OCI-LY7 (cell line): ENCODE data around the gene P3H2. TPM values are rescaled to one million over a fixed set of nuclear protein-coding genes. Genes with fewer than 3 reads are reported as not detected.
"Not testable (repeated sequence)": the region's sequence is repeated elsewhere in the genome, so short reads cannot be mapped to it uniquely, and the experiment has no call there.

ENCODE experiments used
- BruUV-seq: library from RNA; stranded (reverse); fragments of 400-500 nt; replicated peaks from 2 replicates; lab custom pipeline; 2021; lab: Mats Ljungman, UMichigan
- CTCF ChIA-PET: fragments of 300-600 bp; sonication (Branson Sonifier 250); formaldehyde crosslinking; loops from one replicate; lab custom pipeline; 2022; ENCODE audit warnings: antibody characterized with exemption; ENCODE audit not compliant: unreplicated experiment; lab: Charles Lee
- POLR2A ChIA-PET: fragments of 300-600 bp; sonication (Branson Sonifier 250); formaldehyde crosslinking; loops from one replicate; lab custom pipeline; 2022; ENCODE audit warnings: antibody characterized with exemption; lab: Charles Lee
- DNase-seq: peaks from one replicate; pipeline ENCODE4 v3.0.0-alpha.2; 2015; ENCODE audit warnings: low spot score
- H2AFZ ChIP-seq: fragments of 200-600 bp; sonication (generic), shearing (Covaris generic); 2 replicates; pipeline ENCODE4 v1.6.1; 2014; ENCODE audit warnings: mild to moderate bottlenecking, antibody characterized with exemption, low read length, moderate library complexity
- H3K27ac ChIP-seq: fragments of 200-600 bp; sonication (generic); 2 replicates; pipeline ENCODE4 v1.5.1; 2014; ENCODE audit warnings: mixed run types, low read depth, mild to moderate bottlenecking, moderate library complexity, low read length, inconsistent platforms; ENCODE audit not compliant: poor library complexity, severe bottlenecking
- H3K36me3 ChIP-seq: fragments of 200-600 bp; sonication (generic); 2 replicates; pipeline ENCODE4 v1.6.1; 2014; ENCODE audit warnings: mild to moderate bottlenecking, antibody characterized with exemption, low read length, moderate library complexity, mixed read lengths; ENCODE audit not compliant: insufficient read depth
- H3K4me1 ChIP-seq: fragments of 200-600 bp; sonication (generic); 2 replicates; pipeline ENCODE4 v1.5.1; 2014; ENCODE audit warnings: mild to moderate bottlenecking, low read length; ENCODE audit not compliant: insufficient read depth, poor library complexity, severe bottlenecking
- H3K4me2 ChIP-seq: fragments of 200-600 bp; sonication (generic); 2 replicates; pipeline ENCODE4 v1.6.1; 2014; ENCODE audit warnings: mild to moderate bottlenecking, low read length
- H3K4me3 ChIP-seq: fragments of 200-600 bp; sonication (generic); 2 replicates; pipeline ENCODE4 v1.5.1; 2014; ENCODE audit warnings: mild to moderate bottlenecking, low read depth, low read length; ENCODE audit not compliant: poor library complexity, severe bottlenecking
- H3K79me2 ChIP-seq: fragments of 200-600 bp; sonication (generic); 2 replicates; pipeline ENCODE4 v1.6.1; 2016; ENCODE audit warnings: low read depth, mild to moderate bottlenecking, low read length, moderate library complexity, mixed read lengths; ENCODE audit not compliant: insufficient read depth
- H3K9me2 ChIP-seq: fragments of 200-600 bp; sonication (generic); 2 replicates; pipeline ENCODE4 v1.6.1; 2016; ENCODE audit warnings: mild to moderate bottlenecking, low read length, mixed read lengths; ENCODE audit not compliant: insufficient read depth
- H3K9me3 ChIP-seq: fragments of 200-600 bp; sonication (generic); 2 replicates; pipeline ENCODE4 v1.6.1; 2014; ENCODE audit warnings: mild to moderate bottlenecking, mixed run types, low read length, mixed read lengths
- H4K20me1 ChIP-seq: fragments of 200-600 bp; sonication (generic); 2 replicates; pipeline ENCODE4 v1.6.1; 2014; ENCODE audit warnings: mild to moderate bottlenecking, antibody characterized with exemption, low read length, moderate library complexity, mixed read lengths; ENCODE audit not compliant: insufficient read depth
- CTCF ChIP-seq: fragments of 200-600 bp; sonication (generic); conservative IDR thresholded peaks from 2 replicates; pipeline ENCODE4 v1.5.1; 2014; ENCODE audit warnings: mild to moderate bottlenecking, antibody characterized with exemption, low read length, moderate library complexity, mixed read lengths
- EZH2phosphoT487 ChIP-seq: fragments of 200-600 bp; sonication (generic); IDR thresholded peaks from 2 replicates; pipeline ENCODE4 v1.6.1; 2018; ENCODE audit warnings: low read depth, borderline replicate concordance, mild to moderate bottlenecking, mixed run types, antibody characterized with exemption, low read length, moderate library complexity, mixed read lengths
- intact Hi-C: fragments of 100-400 bp; cut with micrococcal nuclease; formaldehyde crosslinking; loops from one replicate; pipeline ENCODE4 v1.10.0; 2022; ENCODE audit not compliant: unreplicated experiment
- total RNA-seq, 2 experiments: library from RNA; depleted of rRNA in 1 of 2; stranded (reverse); fragments of >200 nt in 1 of 2; shearing (Covaris generic) in 1 of 2; gene quantifications; 2 replicates each; pipeline ENCODE4 v1.2.3, GENCODE V29; 2014 to 2022

The P3H2 gene
- total RNA-seq, 2 experiments from 2014 or later = not detected

GRCh38 chr3:190144793-190145192, 24.1 kb upstream of the P3H2 start:
- H3K79me2 ChIP-seq, POLR2A ChIA-PET, H3K4me2 ChIP-seq, H3K27ac ChIP-seq, CTCF ChIA-PET, BruUV-seq, intact Hi-C loops, H3K9me3 ChIP-seq, H2AFZ ChIP-seq, DNase-seq, H3K9me2 ChIP-seq, H3K4me1 ChIP-seq, H3K36me3 ChIP-seq, H3K4me3 ChIP-seq, H4K20me1 ChIP-seq: not testable (repeated sequence)

GRCh38 chr3:190142041-190142440, 21.3 kb upstream of the P3H2 start:
- no peaks in the 10 kb centered on the region for H3K9me2 ChIP-seq
- H3K27ac ChIP-seq = no peak overlapping the region
- H3K9me3 ChIP-seq = no peaks in the 10 kb centered on the region
- no peak for DNase-seq
- no peaks in the 10 kb centered on the region for H3K79me2 ChIP-seq
- TF ChIP-seq EZH2phosphoT487 (no peak), CTCF (no peak)
- H3K4me2 ChIP-seq = no peak overlapping the region
- ChIA-PET POLR2A (no interaction called here), CTCF (no interaction called here)
- no peak overlapping the region for H2AFZ ChIP-seq
- no peak overlapping the region for H3K4me3 ChIP-seq
- no TSS peak for BruUV-seq
- H3K4me1 ChIP-seq = no peaks in the 10 kb centered on the region
- no peaks in the 10 kb centered on the region for H3K36me3 ChIP-seq
- intact Hi-C loops = no loop called here
- no peaks in the 10 kb centered on the region for H4K20me1 ChIP-seq

GRCh38 chr3:190139365-190139764, 18.7 kb upstream of the P3H2 start:
- TF ChIP-seq EZH2phosphoT487 = no peak
- TF ChIP-seq CTCF = no peak
- H3K36me3 ChIP-seq = no peaks in the 10 kb centered on the region
- no peak overlapping the region for H3K4me2 ChIP-seq
- H3K4me1 ChIP-seq = no peaks in the 10 kb centered on the region
- intact Hi-C loops = no loop called here
- H2AFZ ChIP-seq = no peak overlapping the region
- no peak for DNase-seq
- H3K9me2 ChIP-seq = no peaks in the 10 kb centered on the region
- no peaks in the 10 kb centered on the region for H3K9me3 ChIP-seq
- POLR2A ChIA-PET = interaction anchor here (1.1 kb wide), 1 partner anchor 30 kb away, joined by 3 read pairs; no protein-coding TSS in a partner anchor
- CTCF ChIA-PET = no interaction called here
- H4K20me1 ChIP-seq = no peaks in the 10 kb centered on the region
- H3K79me2 ChIP-seq = no peaks in the 10 kb centered on the region
- no TSS peak for BruUV-seq
- no peak overlapping the region for H3K4me3 ChIP-seq
- no peak overlapping the region for H3K27ac ChIP-seq
